Stomach (tissue), 4 donors: Measurements from ENCODE around the gene SLC22A2.

Source experiments
- CTCF ChIP-seq, 7 experiments: fragments of 450-650 bp in 4 of 7; fragments of 200-600 bp in 3 of 7; sonication (generic) in 3 of 7; IDR thresholded peaks; one replicate each; pipeline ENCODE4 v1.5.1; 2016 to 2019; ENCODE audit warnings: antibody characterized with exemption in 7 of 7, control low read depth in 2 of 7, mild to moderate bottlenecking in 1 of 7
- EP300 ChIP-seq: sonication (generic); formaldehyde crosslinking; IDR thresholded peaks from one replicate; pipeline ENCODE4 v1.6.1; 2017; ENCODE audit warnings: antibody characterized with exemption
- POLR2A ChIP-seq, 4 donors: fragments of 450-650 bp; IDR thresholded peaks; one replicate each; pipeline ENCODE4 v1.6.1; 2016; ENCODE audit warnings: antibody characterized with exemption in 4 of 4, control low read depth in 2 of 4, mild to moderate bottlenecking in 1 of 4, moderate library complexity in 1 of 4
- POLR2AphosphoS5 ChIP-seq, 3 donors: sonication (generic); formaldehyde crosslinking; IDR thresholded peaks; one replicate each; pipeline ENCODE4 v1.6.1; 2016; ENCODE audit warnings: antibody characterized with exemption in 3 of 3

GRCh38 chr6:160194808-160195207 lies 63.8 kb downstream of the SLC22A2 start:
- no peak for TF ChIP-seq CTCF (IDR thresholded peaks at IDR 0.05)
- no peak for TF ChIP-seq EP300
- no peak for TF ChIP-seq POLR2A (IDR thresholded peaks at IDR 0.05)
- no peak for TF ChIP-seq POLR2AphosphoS5 (IDR thresholded peaks at IDR 0.05)
